GM12878 (cell line): ENCODE measurements around the gene DNAJC4. TPM values are rescaled to one million over a fixed set of nuclear protein-coding genes. Genes with fewer than 3 reads are reported as not detected.

Experiments used
- BHLHE40 ChIP-seq, 2 experiments: fragments of 450-650 bp in 1 of 2; IDR thresholded peaks; 2 replicates each; pipeline ENCODE4 v1.6.1; 2011 to 2017; ENCODE audit warnings: low read depth in 2 of 2, borderline replicate concordance in 1 of 2, improper control_type of control experiment in 1 of 2, low read length in 1 of 2, mild to moderate bottlenecking in 1 of 2
- BRCA1 ChIP-seq: IDR thresholded peaks from 2 replicates; pipeline ENCODE4 v1.6.1; 2011; ENCODE audit warnings: low read depth, low read length, improper control_type of control experiment
- CHD1 ChIP-seq: IDR thresholded peaks from 2 replicates; pipeline ENCODE4 v1.6.1; 2012; ENCODE audit warnings: low read depth, low read length, improper control_type of control experiment
- CREB1 ChIP-seq: IDR thresholded peaks from 2 replicates; pipeline ENCODE4 v1.6.1; 2012; ENCODE audit warnings: low read depth, mild to moderate bottlenecking, inconsistent platforms
- EED ChIP-seq: sonication (generic); IDR thresholded peaks from 2 replicates; pipeline ENCODE4 v1.6.1; 2016; ENCODE audit warnings: antibody characterized with exemption, low read depth
- FOXK2 ChIP-seq: fragments of 450-650 bp; IDR thresholded peaks from 2 replicates; pipeline ENCODE4 v1.6.1; 2017; ENCODE audit warnings: mild to moderate bottlenecking, moderate library complexity
- GABPA ChIP-seq: IDR thresholded peaks from 2 replicates; pipeline ENCODE4 v1.6.1; 2014; ENCODE audit warnings: antibody characterized with exemption, low read depth, mild to moderate bottlenecking, inconsistent platforms
- GATAD2B ChIP-seq: fragments of 450-650 bp; conservative IDR thresholded peaks from 2 replicates; pipeline ENCODE4 v1.6.1; 2017; ENCODE audit warnings: low read depth, mild to moderate bottlenecking, moderate library complexity
- IKZF1 ChIP-seq: fragments of 450-650 bp; conservative IDR thresholded peaks from 2 replicates; pipeline ENCODE4 v1.6.1; 2017; ENCODE audit warnings: antibody characterized with exemption, mild to moderate bottlenecking
- IKZF2 ChIP-seq, 2 experiments: fragments of 450-650 bp; IDR thresholded peaks; 2 replicates each; pipeline ENCODE4 v1.6.1; 2017; ENCODE audit warnings: mild to moderate bottlenecking in 2 of 2, moderate library complexity in 2 of 2
- KDM1A ChIP-seq: fragments of 200-600 bp; sonication (generic); IDR thresholded peaks from 2 replicates; pipeline ENCODE4 v1.6.1; 2016; ENCODE audit warnings: borderline replicate concordance
- NFXL1 ChIP-seq: fragments of 450-650 bp; IDR thresholded peaks from 2 replicates; pipeline ENCODE4 v1.6.1; 2017; ENCODE audit warnings: antibody characterized with exemption, mild to moderate bottlenecking, borderline replicate concordance
- POLR2AphosphoS5 ChIP-seq: IDR thresholded peaks from 2 replicates; pipeline ENCODE4 v1.6.1; 2011; ENCODE audit warnings: mild to moderate bottlenecking, low read length, inconsistent platforms
- RUNX3 ChIP-seq: IDR thresholded peaks from 2 replicates; pipeline ENCODE4 v1.6.1; 2012; ENCODE audit warnings: low read length, inconsistent platforms
- TCF7 ChIP-seq: IDR thresholded peaks from 2 replicates; pipeline ENCODE4 v1.6.1; 2014; ENCODE audit warnings: antibody characterized with exemption, borderline replicate concordance
- WRNIP1 ChIP-seq: IDR thresholded peaks from 2 replicates; pipeline ENCODE4 v1.6.1; 2011; ENCODE audit warnings: low read depth, low read length, improper control_type of control experiment, borderline replicate concordance
- ZNF217 ChIP-seq: fragments of 450-650 bp; IDR thresholded peaks from 2 replicates; pipeline ENCODE4 v1.6.1; 2017; ENCODE audit warnings: antibody characterized with exemption, mild to moderate bottlenecking
- polyA plus RNA-seq, 11 experiments: library from polyadenylated mRNA; depleted of rRNA in 4 of 11; unstranded in 6 of 11; stranded (reverse) in 5 of 11; fragments of >200 nt; fragmentation: Nextera tagmentation in 4 of 11; fragmentation: Illumina TruSeq in 1 of 11; extraction: Ambion mirVana in 4 of 11; extraction: Trizol in 1 of 11; gene quantifications; 1 replicate in 1 of 11; 2 replicates in 10 of 11; pipeline versions ENCODE4 v1.2.1 to v1.2.3, GENCODE V29; 2011 to 2016; ENCODE audit warnings: inconsistent platforms in 2 of 11, missing spikeins in 2 of 11, low read depth in 1 of 11
- total RNA-seq, 4 experiments: library from RNA; depleted of rRNA in 3 of 4; stranded (reverse); fragments of >200 nt in 3 of 4; fragmentation: Illumina TruSeq in 1 of 4; extraction: Trizol in 1 of 4; gene quantifications; 2 replicates each; pipeline versions ENCODE4 v1.2.1 to v1.2.3, GENCODE V29; 2013 to 2021
- TF ChIP-seq, protein P1 (sequence below): fragments of 450-650 bp; IDR thresholded peaks from 2 replicates; pipeline ENCODE4 v1.6.1; 2017; ENCODE audit warnings: mild to moderate bottlenecking, moderate library complexity
- TF ChIP-seq, protein P2 (sequence below): IDR thresholded peaks from 2 replicates; pipeline ENCODE4 v1.6.1; 2011; ENCODE audit warnings: low read depth, mild to moderate bottlenecking, low read length, moderate library complexity, borderline replicate concordance; ENCODE audit errors: extremely low read depth
- TF ChIP-seq, protein P3 (sequence below): IDR thresholded peaks from 2 replicates; pipeline ENCODE4 v1.6.1; 2011; ENCODE audit warnings: low read depth, low read length, improper control_type of control experiment, borderline replicate concordance
- TF ChIP-seq, protein P4 (sequence below): fragments of 450-650 bp; formaldehyde crosslinking; IDR thresholded peaks from 2 replicates; pipeline ENCODE4 v1.4.0; 2020; ENCODE audit warnings: mild to moderate bottlenecking, moderate library complexity

Gene DNAJC4
- total and polyA plus RNA-seq, 10 of the 15 experiments (the other 5 are each of a cell fraction or from before 2014, with no cell fraction given), result 3.7 to 64.9 (median 30.1) TPM

DNA sequence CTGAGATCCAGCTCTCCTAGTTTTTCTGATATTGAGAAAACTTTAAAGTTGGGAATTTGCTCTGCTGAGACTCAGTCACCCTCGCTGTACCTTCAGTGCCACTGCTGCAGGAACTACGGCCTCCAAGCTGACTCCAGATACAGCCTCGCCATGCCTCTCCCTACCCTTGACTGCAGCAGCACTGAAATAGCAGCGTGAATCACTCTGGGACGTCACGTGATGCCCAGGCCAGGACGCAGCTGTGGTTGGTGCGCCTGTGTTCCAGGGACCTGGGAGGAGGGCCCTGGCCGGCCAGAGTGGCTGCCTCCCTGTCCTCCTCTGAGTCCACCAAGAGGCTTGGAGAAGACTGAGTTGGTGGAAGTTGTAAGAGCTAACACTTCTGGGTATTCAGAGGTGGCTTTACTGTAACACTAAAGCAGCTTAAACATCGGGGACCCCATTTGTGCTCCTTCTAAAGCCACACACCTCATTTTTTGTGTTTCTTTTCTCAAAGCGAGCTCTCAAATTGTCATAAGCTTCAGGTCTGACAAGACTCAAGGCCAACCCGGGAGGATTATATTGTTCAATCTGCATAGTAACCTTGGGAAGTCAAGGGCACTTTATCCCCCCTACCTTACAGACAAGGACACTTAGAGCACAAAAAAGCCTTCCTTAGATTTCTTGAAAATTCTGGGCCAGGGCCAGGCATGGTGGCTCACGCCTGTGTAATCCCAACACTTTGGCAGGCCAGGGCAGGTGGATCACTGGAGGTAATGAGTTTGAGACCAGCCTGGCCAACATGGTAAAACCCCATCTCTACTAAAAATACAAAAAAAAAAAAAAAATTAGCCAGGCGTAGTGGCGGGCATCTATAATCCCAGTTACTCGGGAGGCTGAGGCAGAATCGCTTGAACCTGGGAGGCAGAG, 48.6 kb upstream of the DNAJC4 start (continued):
- TF ChIP-seq, protein P1, sequence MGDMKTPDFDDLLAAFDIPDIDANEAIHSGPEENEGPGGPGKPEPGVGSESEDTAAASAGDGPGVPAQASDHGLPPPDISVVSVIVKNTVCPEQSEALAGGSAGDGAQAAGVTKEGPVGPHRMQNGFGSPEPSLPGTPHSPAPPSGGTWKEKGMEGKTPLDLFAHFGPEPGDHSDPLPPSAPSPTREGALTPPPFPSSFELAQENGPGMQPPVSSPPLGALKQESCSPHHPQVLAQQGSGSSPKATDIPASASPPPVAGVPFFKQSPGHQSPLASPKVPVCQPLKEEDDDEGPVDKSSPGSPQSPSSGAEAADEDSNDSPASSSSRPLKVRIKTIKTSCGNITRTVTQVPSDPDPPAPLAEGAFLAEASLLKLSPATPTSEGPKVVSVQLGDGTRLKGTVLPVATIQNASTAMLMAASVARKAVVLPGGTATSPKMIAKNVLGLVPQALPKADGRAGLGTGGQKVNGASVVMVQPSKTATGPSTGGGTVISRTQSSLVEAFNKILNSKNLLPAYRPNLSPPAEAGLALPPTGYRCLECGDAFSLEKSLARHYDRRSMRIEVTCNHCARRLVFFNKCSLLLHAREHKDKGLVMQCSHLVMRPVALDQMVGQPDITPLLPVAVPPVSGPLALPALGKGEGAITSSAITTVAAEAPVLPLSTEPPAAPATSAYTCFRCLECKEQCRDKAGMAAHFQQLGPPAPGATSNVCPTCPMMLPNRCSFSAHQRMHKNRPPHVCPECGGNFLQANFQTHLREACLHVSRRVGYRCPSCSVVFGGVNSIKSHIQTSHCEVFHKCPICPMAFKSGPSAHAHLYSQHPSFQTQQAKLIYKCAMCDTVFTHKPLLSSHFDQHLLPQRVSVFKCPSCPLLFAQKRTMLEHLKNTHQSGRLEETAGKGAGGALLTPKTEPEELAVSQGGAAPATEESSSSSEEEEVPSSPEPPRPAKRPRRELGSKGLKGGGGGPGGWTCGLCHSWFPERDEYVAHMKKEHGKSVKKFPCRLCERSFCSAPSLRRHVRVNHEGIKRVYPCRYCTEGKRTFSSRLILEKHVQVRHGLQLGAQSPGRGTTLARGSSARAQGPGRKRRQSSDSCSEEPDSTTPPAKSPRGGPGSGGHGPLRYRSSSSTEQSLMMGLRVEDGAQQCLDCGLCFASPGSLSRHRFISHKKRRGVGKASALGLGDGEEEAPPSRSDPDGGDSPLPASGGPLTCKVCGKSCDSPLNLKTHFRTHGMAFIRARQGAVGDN, result 0 out of 2 replicates have a peak, but pooled peaks have one; percentile 38
- TF ChIP-seq IKZF1 (peak; percentile 27; the same call in 1 of the 2 replicates), TCF7 (no peak), IKZF2 (IDR thresholded peaks at IDR 0.05) (peak in 1 of 2 experiments; percentile 11; a peak in 1 of 4 replicates), FOXK2 (no peak), GABPA (no peak), GATAD2B (no peak), EED (0 out of 2 replicates have a peak, but pooled peaks have one; percentile 15), CREB1 (no peak), NFXL1 (no peak), KDM1A (no peak), BRCA1 (no peak), ZNF217 (no peak), CHD1 (no peak), WRNIP1 (no peak), RUNX3 (peak; percentile 33), POLR2AphosphoS5 (no peak), BHLHE40 (IDR thresholded peaks at IDR 0.05; ENCODE audit: borderline replicate concordance in 1 of 2, low read depth in 2 of 2, low read length in 1 of 2) (peak; percentile 56 to 88; a peak in 3 of 4 replicates)
- TF ChIP-seq, protein P2, sequence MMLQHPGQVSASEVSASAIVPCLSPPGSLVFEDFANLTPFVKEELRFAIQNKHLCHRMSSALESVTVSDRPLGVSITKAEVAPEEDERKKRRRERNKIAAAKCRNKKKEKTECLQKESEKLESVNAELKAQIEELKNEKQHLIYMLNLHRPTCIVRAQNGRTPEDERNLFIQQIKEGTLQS, result peak; percentile 75; the same call in 1 of the 2 replicates
- TF ChIP-seq, protein P3, sequence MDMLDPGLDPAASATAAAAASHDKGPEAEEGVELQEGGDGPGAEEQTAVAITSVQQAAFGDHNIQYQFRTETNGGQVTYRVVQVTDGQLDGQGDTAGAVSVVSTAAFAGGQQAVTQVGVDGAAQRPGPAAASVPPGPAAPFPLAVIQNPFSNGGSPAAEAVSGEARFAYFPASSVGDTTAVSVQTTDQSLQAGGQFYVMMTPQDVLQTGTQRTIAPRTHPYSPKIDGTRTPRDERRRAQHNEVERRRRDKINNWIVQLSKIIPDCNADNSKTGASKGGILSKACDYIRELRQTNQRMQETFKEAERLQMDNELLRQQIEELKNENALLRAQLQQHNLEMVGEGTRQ, result peak; percentile 70
- TF ChIP-seq, protein P4, sequence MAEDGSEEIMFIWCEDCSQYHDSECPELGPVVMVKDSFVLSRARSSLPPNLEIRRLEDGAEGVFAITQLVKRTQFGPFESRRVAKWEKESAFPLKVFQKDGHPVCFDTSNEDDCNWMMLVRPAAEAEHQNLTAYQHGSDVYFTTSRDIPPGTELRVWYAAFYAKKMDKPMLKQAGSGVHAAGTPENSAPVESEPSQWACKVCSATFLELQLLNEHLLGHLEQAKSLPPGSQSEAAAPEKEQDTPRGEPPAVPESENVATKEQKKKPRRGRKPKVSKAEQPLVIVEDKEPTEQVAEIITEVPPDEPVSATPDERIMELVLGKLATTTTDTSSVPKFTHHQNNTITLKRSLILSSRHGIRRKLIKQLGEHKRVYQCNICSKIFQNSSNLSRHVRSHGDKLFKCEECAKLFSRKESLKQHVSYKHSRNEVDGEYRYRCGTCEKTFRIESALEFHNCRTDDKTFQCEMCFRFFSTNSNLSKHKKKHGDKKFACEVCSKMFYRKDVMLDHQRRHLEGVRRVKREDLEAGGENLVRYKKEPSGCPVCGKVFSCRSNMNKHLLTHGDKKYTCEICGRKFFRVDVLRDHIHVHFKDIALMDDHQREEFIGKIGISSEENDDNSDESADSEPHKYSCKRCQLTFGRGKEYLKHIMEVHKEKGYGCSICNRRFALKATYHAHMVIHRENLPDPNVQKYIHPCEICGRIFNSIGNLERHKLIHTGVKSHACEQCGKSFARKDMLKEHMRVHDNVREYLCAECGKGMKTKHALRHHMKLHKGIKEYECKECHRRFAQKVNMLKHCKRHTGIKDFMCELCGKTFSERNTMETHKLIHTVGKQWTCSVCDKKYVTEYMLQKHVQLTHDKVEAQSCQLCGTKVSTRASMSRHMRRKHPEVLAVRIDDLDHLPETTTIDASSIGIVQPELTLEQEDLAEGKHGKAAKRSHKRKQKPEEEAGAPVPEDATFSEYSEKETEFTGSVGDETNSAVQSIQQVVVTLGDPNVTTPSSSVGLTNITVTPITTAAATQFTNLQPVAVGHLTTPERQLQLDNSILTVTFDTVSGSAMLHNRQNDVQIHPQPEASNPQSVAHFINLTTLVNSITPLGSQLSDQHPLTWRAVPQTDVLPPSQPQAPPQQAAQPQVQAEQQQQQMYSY, result 0 out of 2 replicates have a peak, but pooled peaks have one; percentile 46
